Transverse colon (tissue), 4 donors: ENCODE data around the gene SPTB.

Source experiments
- CTCF ChIP-seq, 5 experiments: fragments of 200-600 bp in 3 of 5; fragments of 450-650 bp in 2 of 5; sonication (generic) in 3 of 5; IDR thresholded peaks; 1 replicate in 2 of 5; 2 replicates in 3 of 5; pipeline ENCODE4 v1.5.1; 2016 to 2017; ENCODE audit warnings: antibody characterized with exemption in 5 of 5, inconsistent platforms in 3 of 5, mild to moderate bottlenecking in 2 of 5, moderate library complexity in 1 of 5
- EP300 ChIP-seq: sonication (generic); formaldehyde crosslinking; IDR thresholded peaks from one replicate; pipeline ENCODE4 v1.6.1; 2017; ENCODE audit warnings: antibody characterized with exemption, low read depth
- POLR2A ChIP-seq: fragments of 450-650 bp; IDR thresholded peaks from one replicate; pipeline ENCODE4 v1.6.1; 2016; ENCODE audit warnings: antibody characterized with exemption, mild to moderate bottlenecking, moderate library complexity
- POLR2AphosphoS5 ChIP-seq, 3 donors: sonication (generic); formaldehyde crosslinking; IDR thresholded peaks; one replicate each; pipeline ENCODE4 v1.6.1; 2016; ENCODE audit warnings: antibody characterized with exemption in 3 of 3

GRCh38 chr14:64711039-64711438 is 168.7 kb downstream of the SPTB start:
- TF ChIP-seq POLR2AphosphoS5 (IDR thresholded peaks at IDR 0.05) (no peak), CTCF (IDR thresholded peaks at IDR 0.05) (no peak), POLR2A (no peak), EP300 (no peak)
